Esophagus squamous epithelium (tissue), 4 donors: ENCODE measurements around the gene MNT.

Experiments used
- CTCF ChIP-seq, 6 experiments: fragments of 450-650 bp in 4 of 6; fragments of 200-600 bp in 2 of 6; sonication (generic) in 2 of 6; IDR thresholded peaks; one replicate each; pipeline ENCODE4 v1.5.1; 2016 to 2019; ENCODE audit warnings: antibody characterized with exemption in 6 of 6, mild to moderate bottlenecking in 4 of 6, moderate library complexity in 4 of 6
- POLR2A ChIP-seq, 4 donors: fragments of 450-650 bp; IDR thresholded peaks; one replicate each; pipeline ENCODE4 v1.6.1; 2017; ENCODE audit warnings: antibody characterized with exemption in 4 of 4, mild to moderate bottlenecking in 4 of 4, moderate library complexity in 3 of 4

GRCh38 chr17:2347805-2348685, 52.8 kb downstream of the MNT start:
- no peak for TF ChIP-seq CTCF (IDR thresholded peaks at IDR 0.05)
- TF ChIP-seq POLR2A (IDR thresholded peaks at IDR 0.05), result no peak
